HK-2 (cell line): ENCODE results near the gene LRP6.

Experiments used
- DNase-seq: peaks from one replicate; pipeline ENCODE4 v3.0.0-alpha.2; 2018; ENCODE audit not compliant: unreplicated experiment

The LRP6 gene

DNA sequence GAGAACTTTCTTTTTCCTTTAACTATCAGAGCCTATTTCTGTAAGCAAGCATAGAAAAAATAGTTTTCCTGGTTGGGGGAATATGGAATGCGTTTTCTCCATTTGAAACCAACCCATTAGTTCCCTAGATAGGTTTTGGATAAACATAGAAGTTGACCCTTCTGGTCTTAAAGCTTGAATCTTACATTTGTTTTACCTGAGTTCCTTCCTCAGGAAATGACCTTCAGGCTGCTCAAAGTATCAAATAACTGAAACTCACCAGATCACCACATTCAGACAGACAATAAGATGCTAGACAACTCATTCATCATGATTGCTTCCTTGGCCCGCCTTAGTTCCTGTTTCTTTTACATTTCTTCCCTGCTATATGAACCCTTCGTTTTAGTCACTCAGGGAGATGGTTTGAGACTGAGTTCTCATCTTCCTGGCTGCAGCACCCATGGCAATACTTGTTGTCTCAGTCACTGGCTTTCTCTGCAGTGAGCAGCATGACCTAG, 52.2 kb downstream of the LRP6 start:
- no peak for DNase-seq

DNA sequence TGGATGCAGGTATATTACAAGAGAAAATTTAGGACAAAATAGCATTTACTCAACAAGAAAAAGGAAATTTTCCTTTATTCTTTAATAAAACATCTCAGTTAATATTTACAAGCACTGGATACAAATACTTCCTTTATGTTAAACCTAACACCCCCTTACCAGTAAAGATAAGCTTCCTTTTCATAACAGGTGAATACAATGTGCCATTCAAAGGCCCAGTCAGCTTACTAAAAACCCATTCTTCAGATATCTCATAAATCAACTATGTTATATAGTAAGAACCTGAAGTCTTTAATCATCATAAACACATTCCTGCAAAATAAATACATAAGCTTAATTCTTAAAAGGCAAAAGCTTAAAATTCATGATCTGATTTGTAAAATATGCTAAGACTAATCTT, 52.6 kb downstream of the LRP6 start:
- DNase-seq: no peak

DNA sequence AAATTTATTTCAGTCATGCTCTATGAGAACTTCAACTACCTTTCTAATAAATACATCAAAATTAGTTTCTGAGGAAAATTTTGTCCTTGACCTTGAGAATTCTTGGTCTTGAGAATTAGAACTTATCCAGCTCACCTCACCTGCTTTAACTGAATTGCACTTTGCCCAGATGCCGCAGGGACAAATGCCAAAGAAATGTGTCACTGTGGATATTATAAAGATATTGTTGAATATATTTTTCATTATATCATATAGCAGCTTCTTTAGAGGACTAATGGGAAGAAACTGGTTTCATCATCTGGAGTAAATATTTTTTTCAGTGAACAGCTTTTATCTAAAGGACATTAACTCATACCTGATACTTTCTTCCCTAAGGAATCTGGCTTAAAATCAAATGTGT, 54.1 kb downstream of the LRP6 start:
- no peak for DNase-seq

DNA sequence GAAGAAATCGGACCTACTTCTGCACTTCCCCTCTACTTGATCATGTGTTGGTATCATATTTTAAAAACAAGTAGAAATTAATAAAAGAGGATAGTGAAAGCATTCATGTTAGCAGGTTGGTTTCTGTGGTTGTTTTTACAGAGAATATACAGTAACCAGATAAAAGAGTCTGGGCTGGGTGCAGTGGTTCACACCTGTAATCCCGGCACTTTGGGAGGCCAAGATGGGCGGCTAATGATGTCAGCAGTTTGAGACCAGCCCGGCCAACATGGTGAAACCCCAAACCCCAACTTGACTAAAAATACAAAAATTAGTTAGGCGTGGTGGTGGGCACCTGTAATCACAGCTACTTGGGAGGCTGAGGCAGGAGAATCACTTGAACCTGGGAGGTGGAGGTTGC, 55.9 kb downstream of the LRP6 start:
- no peak for DNase-seq

DNA sequence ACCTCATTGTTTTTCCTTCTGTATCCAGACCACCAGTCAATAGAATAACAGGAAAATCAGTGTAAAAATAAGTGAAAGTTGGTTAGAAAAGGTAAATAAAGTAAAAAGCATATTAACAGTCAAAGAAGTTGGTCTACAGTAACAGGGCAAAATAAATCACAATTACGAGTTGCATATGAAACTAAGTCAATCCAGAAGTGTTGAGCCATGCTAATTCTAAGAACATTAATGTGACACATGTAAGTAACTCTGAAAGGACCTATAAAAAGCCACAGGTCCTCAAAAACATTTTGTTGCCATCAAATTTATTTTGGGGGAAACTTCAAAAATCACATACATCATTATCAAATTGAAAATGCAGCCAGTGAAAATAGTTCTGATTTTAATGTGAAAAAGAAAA, 56.4 kb downstream of the LRP6 start:
- DNase-seq: no peak

DNA sequence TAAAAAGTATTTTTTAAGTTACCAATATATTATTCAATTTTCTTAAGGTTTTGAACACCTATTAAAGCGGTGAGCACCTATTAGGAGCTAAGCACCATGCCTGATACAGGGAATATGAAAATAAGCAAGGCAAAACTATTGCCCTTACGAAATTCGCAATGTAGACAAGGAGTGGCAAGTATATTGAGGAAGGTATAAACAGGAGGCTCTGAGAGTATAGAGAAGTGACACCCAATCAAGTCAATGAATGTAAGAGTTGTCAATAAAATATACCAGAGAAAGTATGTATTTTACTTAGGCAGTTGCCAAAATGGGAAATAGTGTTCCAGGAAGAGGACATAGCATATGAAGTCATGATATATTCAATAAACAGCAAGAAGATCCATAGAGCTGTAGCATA, 57.2 kb downstream of the LRP6 start:
- DNase-seq: no peak

DNA sequence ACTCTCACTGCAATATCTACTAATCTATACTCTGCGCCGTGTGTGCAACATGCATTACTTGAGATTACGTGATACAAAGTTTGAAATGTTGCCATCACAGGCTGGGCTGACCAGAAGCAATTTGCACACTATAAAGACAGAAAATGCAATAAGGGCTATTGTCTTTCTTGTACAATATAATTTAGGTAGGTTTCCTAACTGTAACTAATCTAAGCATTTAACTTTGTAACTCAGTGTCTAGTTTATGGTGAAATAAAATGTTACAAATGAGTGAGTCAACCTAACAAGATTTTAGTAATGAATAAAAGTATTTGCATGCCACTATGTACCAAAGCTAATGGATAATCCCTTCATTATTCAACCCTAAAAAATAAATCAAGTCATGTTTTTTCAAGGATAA, 57.8 kb downstream of the LRP6 start:
- no peak for DNase-seq

DNA sequence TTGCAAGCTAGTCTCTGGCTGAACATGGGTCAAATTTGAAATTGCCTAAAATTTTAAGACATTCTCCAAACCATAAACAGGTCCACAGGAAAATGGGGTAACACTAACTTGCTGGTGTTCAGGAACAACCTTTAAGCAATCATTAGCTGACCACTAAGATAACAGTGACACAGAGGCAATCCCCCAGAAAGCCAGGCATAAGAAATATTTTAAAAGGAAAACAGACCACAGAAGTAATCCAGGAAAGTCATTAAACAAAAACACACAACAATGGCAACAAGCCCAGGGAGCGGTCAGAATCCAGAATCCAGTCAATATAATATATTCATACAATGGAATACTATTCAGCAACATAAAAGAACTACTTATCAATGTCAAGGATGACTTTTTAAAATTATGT, 59.1 kb downstream of the LRP6 start:
- DNase-seq: no peak

DNA sequence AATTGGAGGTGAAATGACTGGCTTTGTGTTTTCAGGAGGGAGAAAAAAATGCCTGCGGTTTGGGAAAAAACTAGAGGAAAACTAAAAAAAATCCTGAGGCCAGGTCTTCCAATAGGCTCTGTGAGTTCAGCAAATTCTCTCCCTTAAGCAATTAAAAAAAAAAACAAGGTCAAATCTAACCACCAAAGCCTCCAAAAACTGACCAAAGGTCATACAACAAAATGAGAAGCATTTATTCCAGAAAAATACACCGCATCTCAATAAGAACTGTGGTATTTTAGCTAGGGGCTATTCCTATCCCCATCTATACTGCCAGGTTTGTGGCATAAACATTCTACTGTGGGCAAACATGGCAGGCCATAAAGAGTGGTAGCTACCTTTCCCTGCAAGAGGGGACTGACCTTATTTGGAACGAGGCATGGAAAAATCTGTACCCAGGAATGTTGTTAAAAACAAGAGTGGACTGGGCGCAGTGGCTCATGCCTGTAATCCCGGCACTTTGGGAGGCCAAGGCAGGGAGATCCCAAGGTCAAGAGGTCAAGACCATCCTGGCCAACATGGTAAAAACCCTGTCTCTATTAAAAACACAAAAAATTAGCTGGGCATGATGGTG, 60.0 kb downstream of the LRP6 start:
- DNase-seq: no peak

DNA sequence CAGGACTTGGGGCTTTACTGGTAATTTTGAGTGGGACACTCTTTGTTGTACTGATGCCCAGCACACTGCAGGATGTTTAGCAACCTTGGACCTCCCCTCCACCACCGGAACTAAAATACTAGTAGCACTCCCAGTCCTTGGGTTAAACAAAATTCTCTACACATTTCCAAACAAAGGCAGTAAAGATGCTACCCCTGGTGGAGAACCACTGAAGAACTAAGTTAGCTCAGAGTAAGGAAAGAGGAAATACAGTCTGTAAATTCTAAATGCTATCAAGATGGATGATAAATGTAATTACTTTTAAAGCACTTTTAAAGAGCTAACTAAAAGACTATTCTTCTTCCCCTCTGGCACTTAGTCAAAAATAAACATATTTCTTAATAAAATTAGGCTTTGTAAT, 64.1 kb downstream of the LRP6 start:
- no peak for DNase-seq

DNA sequence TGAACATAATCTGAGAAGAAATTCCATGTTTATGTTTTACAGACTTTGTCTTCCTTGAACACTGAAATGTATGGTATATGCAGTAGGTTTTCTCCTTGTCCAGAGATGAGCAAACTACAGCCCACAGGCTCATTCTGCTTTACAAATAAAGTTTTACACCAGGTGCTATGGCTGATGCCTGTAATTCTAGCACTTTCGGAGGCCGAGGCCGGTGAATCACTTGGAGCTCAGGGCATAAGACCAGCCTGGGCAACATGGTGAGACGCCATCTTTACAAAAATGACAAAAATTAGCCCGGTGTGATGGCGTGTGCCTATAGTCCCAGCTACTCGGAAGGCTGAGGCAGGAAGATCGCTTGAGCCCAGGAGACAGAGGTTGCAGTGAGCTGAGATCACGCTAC, 64.7 kb downstream of the LRP6 start:
- DNase-seq: no peak

DNA sequence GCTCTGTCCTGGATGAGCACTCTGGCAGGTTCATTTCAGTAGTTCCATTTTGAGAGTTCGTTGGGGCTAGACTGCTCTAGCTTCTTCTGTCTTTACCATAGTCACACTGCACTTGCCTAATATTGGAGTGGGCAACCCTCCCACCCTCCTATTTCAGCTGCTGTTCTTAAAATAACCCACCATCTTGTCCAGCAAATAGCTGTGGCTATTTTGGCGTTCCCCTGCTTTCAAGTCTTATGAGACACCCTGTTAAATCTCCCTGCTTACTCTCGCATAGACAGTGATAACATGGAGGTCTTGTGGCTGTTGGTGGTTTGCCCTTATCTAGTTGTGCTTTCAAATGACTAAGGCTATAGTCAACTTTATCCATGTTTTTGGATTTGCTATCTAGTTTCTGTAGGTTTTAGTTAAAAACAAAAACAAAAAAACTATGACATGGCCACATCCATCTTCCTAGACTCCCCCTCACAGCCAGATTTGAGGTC, 65.5 kb downstream of the LRP6 start:
- DNase-seq: no peak

DNA sequence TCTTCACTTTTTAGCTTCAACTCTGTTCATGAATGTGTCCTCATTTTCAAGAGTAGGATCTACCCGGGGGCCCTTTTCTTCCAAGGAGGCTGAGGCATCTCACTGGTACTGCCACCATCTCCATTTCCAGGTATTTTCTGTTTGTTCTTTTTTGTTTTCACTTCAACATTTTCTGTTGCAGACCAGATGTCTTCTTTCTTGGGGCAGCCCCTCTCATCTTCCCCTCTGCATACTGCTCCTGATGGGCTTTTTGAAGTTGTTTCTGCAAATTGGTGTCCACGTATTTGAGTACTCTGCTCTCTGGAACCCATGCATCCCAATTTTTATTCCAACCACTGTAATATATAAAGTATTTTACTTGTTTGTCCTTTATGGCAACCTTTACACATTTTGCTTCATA, 66.5 kb downstream of the LRP6 start:
- DNase-seq: no peak

DNA sequence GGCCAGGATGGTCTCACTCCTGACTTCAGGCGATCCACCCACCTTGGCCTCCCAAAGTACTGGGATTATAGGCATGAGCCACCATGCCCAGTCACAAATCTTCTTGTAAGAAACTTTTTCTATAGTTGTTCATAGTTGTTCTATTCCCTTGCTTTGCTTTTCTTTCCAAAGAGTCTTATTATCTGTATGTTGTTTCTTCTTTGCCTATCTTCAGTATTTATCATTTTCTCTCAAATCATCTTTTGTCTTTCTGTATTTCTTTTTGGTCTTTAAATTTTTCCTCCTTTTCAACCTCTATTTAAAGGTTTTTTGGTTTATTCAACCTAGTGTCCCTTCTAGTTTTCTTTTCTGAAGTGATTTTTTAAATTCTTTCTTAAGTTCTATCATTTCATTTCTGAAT, 68.7 kb downstream of the LRP6 start:
- no peak for DNase-seq

DNA sequence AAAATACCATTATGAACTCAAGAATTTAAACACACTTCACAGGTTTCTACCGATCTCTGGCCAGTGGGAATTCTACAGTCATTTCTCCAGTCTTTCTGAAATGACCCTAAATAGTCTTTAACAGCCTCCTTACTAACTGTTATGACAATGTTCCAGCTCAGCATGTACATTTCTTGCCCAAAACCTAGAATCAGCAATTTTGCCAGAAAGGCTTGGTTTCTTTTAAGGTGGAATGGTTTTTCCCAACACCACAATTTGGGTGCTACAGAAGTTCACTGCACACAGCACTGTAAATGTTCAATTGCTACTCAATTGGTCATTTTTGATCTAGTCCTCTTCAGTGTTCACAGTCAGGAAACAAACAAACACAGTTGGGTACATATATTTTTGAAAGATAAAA, 69.7 kb downstream of the LRP6 start:
- no peak for DNase-seq

DNA sequence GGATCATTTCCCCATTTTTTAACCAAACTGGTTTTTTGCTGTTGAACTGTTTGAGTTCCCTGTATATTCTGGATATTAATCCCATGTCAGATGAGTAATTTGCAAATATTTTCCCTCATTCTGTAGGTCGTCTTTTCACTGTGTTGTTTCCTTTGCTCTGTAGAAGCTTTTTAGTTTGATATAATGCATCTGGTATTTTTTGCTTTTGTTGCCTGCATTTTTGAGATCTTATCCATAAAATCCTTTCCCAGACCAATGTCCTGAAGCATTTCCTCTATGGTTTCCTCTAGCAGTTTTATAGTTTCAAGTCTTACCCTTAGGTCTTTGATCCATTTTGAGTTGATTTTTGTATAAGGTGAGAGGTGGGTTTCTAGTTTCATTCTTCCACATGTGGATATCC, 71.3 kb downstream of the LRP6 start:
- DNase-seq: no peak

DNA sequence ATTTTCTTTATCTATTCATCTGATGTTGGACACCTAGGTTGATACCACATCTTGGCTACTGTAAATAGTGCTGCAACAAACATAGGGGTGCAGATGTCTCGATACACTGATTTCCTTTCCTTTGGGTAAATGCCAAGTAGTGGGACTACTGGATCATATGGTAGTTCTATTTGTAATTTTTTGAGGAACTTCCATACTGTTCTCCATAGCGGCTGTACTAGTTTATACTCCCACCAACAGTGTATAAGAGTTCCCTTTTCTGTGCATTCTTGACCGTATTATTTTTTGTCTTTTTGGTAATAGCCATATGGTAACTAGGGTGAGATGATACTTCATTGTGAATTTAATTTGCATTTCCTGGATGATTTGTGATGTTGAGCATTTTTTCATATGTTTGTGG, 71.8 kb downstream of the LRP6 start:
- no peak for DNase-seq

DNA sequence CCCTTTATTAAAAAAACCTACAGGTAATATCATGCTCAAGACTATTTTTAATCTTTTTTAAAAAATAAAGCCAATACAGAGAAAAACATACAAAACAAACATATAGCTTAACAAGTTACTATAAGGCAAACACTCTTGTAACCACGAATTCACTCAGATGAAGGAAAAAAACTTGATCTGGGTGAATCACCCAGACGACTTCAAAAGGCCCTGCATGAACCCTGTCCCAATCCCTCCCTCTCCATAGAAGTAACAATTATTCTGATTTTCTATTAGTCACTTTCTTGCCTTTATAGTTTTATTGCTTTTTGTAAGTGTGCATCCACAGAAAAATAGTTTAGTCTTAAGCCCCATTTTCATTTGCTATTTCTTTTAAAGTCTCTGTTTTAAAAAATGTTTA, 72.6 kb downstream of the LRP6 start:
- DNase-seq: no peak

DNA sequence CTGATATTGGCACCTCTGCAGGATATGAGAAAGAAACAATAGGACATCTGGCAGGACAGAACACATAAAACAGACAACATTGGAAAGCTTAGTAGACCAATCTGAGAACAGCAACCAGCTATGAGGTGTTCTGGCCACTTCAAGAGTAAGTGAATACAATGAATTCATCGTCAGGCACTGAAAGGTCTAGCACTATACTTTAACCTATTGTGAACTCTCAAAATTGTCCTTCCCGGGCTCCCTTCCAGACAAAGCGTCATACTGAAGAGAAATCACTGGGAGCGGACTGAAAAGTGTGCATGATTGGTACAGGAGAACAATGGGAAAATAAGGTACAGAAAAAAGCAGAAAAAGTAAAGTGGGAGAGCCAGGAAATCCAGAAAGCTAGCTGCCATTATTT, 75.8 kb downstream of the LRP6 start:
- no peak for DNase-seq

DNA sequence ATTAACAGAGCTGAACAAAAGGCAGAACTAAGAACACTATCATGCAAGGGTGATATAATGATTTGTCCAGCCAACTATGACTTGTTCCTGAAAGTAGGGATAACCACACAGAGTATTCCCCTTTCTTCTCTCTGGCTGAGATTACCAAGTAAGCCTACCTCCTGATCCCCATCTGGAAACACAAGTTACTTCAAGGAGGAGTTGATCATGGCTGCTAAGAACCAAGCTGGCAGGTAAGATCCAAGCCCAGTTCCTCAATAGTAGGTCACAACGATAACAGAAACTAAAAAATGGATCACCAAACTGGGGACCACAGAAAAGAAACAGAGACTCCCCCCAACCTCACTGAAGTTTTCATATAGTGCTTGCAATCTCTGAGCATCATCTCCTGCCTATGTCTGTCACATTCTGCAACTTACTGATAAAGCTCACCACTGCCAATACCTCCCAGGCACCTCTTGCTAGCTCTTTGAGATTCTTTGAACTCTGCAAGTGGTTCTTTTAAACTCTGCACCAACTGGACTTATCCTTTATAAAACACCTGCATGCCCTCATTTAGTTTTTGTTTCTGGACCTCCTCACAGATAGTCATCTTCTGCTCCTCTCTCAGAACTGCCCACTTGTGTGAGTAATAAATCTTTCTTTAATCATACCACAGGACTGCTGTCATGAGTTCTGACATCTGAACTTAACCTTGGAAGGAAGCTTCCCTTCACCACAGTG, 76.6 kb downstream of the LRP6 start:
- DNase-seq: no peak

DNA sequence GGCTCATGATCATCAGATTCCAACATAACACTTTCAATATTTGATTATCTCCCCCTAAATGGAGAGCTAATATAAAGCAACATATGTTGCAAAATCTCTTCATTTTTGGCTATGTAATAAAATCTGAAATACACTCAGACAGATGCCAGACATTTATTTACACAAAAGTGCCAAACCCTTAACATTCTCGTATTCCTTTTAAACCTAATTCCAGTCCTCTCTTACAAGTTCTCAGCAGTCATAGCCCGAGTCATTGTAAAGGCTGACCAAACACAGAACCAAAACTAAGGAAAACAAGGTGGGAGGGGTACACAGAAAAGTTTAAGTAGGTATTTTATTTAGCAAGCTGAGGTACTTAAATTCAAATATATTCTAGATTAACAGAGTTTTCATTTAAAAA, 81.4 kb downstream of the LRP6 start:
- no peak for DNase-seq

DNA sequence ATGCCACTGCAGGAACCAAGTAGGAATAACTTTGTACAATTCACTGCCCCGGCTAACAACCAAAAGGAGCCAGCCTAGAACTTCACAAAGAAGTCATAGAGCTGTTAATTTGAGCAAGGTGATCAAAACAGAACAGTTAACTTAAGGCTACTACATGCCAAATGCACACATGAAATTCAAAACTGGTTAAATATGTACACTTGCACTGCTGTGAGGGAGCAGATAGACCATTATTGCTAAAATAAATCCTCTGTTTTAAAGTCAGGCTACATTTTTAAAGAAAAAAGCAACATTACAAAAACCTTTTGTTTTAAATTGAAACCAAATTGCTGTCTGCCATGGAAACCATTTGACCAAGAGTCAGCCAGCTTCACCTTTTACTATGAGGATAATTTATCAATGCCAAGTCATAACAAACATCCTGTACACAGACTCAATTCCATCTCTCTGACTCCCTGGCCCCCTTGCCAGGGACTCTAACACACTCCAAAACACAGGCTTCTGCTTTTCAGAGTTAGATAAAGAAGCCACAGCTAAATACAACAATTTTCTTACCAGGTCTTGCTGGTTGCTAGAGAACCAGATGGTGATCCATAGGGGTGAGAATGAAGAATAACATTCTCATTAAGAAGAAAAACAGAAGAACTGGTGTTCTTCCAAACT, 84.0 kb downstream of the LRP6 start:
- no peak for DNase-seq

DNA sequence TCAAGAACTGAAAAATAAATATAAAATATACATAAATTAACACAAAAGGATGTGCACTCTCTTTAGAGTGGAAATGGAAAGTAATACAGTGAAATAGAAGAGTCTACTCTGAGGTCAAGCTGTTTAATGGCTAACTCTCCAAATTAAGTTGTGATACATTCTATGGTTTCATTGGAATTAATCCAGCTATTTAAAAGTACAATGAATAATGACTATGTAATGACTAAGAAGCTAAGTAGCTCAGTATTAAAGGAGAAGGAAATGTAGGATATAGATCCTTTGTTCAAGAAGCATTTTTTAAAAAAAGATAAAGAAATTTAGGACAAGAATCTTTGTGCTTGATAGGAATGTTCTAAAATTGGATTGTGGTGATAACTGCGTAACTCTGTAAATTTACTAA, 85.3 kb downstream of the LRP6 start:
- no peak for DNase-seq
